ENCODE results near the gene NPIPB12.
"Not testable (repeated sequence)": the region's sequence is repeated elsewhere in the genome, so short reads cannot be mapped to it uniquely, and the experiment has no call there.

The NPIPB12 gene

GRCh38 chr16:29506308-29506707 lies at the start of gene NPIPB12:
TSS of gene NPIPB12 (minus strand) at chr16:29506408.
- not testable (repeated sequence) for DNase-seq

- not testable (repeated sequence) for DNase-seq
Measured at GRCh38 chr16:29521520-29521919, 15.3 kb upstream of the NPIPB12 start.

GRCh38 chr16:29482276-29482675 lies 23.9 kb downstream of the NPIPB12 start:
- not testable (repeated sequence) for DNase-seq

GRCh38 chr16:29472065-29472464 lies 34.1 kb downstream of the NPIPB12 start:
- not testable (repeated sequence) for DNase-seq

GRCh38 chr16:29469660-29470059 lies 36.5 kb downstream of the NPIPB12 start:
- DNase-seq, result not testable (repeated sequence)

GRCh38 chr16:29467654-29468366 lies 38.4 kb downstream of the NPIPB12 start:
- not testable (repeated sequence) for DNase-seq

- DNase-seq, result not testable (repeated sequence)
Measured at GRCh38 chr16:29466904-29467303, 39.3 kb downstream of the NPIPB12 start.

- not testable (repeated sequence) for DNase-seq
Measured at GRCh38 chr16:29465985-29466824, 40.0 kb downstream of the NPIPB12 start.

- DNase-seq, result not testable (repeated sequence)
Measured at GRCh38 chr16:29460647-29461030, 45.6 kb downstream of the NPIPB12 start.

- not testable (repeated sequence) for DNase-seq
Measured at GRCh38 chr16:29459706-29460646, 46.2 kb downstream of the NPIPB12 start, which contains the start of gene SULT1A4. TSS of gene SULT1A4 (plus strand) at chr16:29459913. CDS start at chr16:29461386, 1,473 bp downstream.

GRCh38 chr16:29457660-29458059 lies 48.5 kb downstream of the NPIPB12 start:
- not testable (repeated sequence) for DNase-seq

GRCh38 chr16:29454828-29455227 lies 51.4 kb downstream of the NPIPB12 start:
- not testable (repeated sequence) for DNase-seq

- not testable (repeated sequence) for DNase-seq
Measured at GRCh38 chr16:29454269-29454668, 51.9 kb downstream of the NPIPB12 start, which contains the start of the genes BOLA2 and SLX1B. TSS of gene BOLA2 (minus strand) at chr16:29454351. CDS start at chr16:29454253, 98 bp downstream. TSS of gene SLX1B (plus strand) at chr16:29454533.

GRCh38 chr16:29453754-29454153 lies 52.5 kb downstream of the NPIPB12 start:
- not testable (repeated sequence) for DNase-seq

All from NCI-H1092 (cell line).